ENCODE results near the gene LTC4S.
A peak's percentile ranks its signal among the peaks of the same experiment; 100 is the strongest.
"Not testable (repeated sequence)": the region's sequence is repeated elsewhere in the genome, so short reads cannot be mapped to it uniquely, and the experiment has no call there.

Gene LTC4S

GRCh38 chr5:179823937-179824744 is 30.4 kb downstream of the LTC4S start:
- DNase-seq (ENCODE audit: low read depth in 2 of 3, low spot score in 1 of 3): no peak

GRCh38 chr5:179824745-179825112 is 30.9 kb downstream of the LTC4S start:
- no peak for DNase-seq (ENCODE audit: low read depth in 2 of 3, low spot score in 1 of 3)

GRCh38 chr5:179825655-179826182 is 31.9 kb downstream of the LTC4S start:
- no peak for DNase-seq (ENCODE audit: low read depth in 2 of 3, low spot score in 1 of 3)

GRCh38 chr5:179827680-179828079 is 33.9 kb downstream of the LTC4S start:
- DNase-seq (ENCODE audit: low read depth in 2 of 3, low spot score in 1 of 3): peak in 2 of 3 donors; percentile 48 to 54

GRCh38 chr5:179828756-179829421 is 35.1 kb downstream of the LTC4S start:
- DNase-seq (ENCODE audit: low read depth in 2 of 3, low spot score in 1 of 3): no peak

- no peak for DNase-seq (ENCODE audit: low read depth in 2 of 3, low spot score in 1 of 3)
These were observed 36.1 kb downstream of the LTC4S start for GRCh38 chr5:179829732-179830435.

- no peak for DNase-seq (ENCODE audit: low read depth in 2 of 3, low spot score in 1 of 3)
These were observed 37.2 kb downstream of the LTC4S start for GRCh38 chr5:179830818-179831468.

GRCh38 chr5:179832039-179832745 is 38.4 kb downstream of the LTC4S start:
- DNase-seq (ENCODE audit: low read depth in 2 of 3, low spot score in 1 of 3): no peak

GRCh38 chr5:179833056-179833708 is 39.4 kb downstream of the LTC4S start:
- no peak for DNase-seq (ENCODE audit: low read depth in 2 of 3, low spot score in 1 of 3)

- no peak for DNase-seq (ENCODE audit: low read depth in 2 of 3, low spot score in 1 of 3)
These were observed 39.9 kb downstream of the LTC4S start for GRCh38 chr5:179833709-179834070.

GRCh38 chr5:179834120-179834519 is 40.3 kb downstream of the LTC4S start:
- DNase-seq (ENCODE audit: low read depth in 2 of 3, low spot score in 1 of 3): no peak

GRCh38 chr5:179834871-179835270 is 41.1 kb downstream of the LTC4S start:
- not testable (repeated sequence) for DNase-seq (ENCODE audit: low read depth in 2 of 3, low spot score in 1 of 3)

- DNase-seq (ENCODE audit: low read depth in 2 of 3, low spot score in 1 of 3): peak in 1 of 3 donors; percentile 20
These were observed 42.6 kb downstream of the LTC4S start for GRCh38 chr5:179836225-179837019.

- no peak for DNase-seq (ENCODE audit: low read depth in 2 of 3, low spot score in 1 of 3)
These were observed 43.6 kb downstream of the LTC4S start for GRCh38 chr5:179837076-179838011.

GRCh38 chr5:179839328-179840256 is 45.8 kb downstream of the LTC4S start:
- DNase-seq (ENCODE audit: low read depth in 2 of 3, low spot score in 1 of 3): no peak

- no peak for DNase-seq (ENCODE audit: low read depth in 2 of 3, low spot score in 1 of 3)
These were observed 46.5 kb downstream of the LTC4S start for GRCh38 chr5:179840321-179840720.

- no peak for DNase-seq (ENCODE audit: low read depth in 2 of 3, low spot score in 1 of 3)
These were observed 47.0 kb downstream of the LTC4S start for GRCh38 chr5:179840766-179841165.

Data from stimulated activated CD4-positive, alpha-beta T cell treated with anti-CD3 and anti-CD28 coated beads, Interleukin-12 subunit alpha, Interleukin-12 subunit beta, amount 100 ng/mL, for 48 hours (primary cell).